K562 (cell line): ENCODE measurements around the gene ELMOD2. TPM values are rescaled to one million over a fixed set of nuclear protein-coding genes. Genes with fewer than 3 reads are reported as not detected.
"Not testable (repeated sequence)": the region's sequence is repeated elsewhere in the genome, so short reads cannot be mapped to it uniquely, and the experiment has no call there.

Experiments
- ATAC-seq: fragments of 200-7000 bp; cut with Tn5 transposase; 3 replicates; pipeline ENCODE4 v1.9.1; 2020; ENCODE audit warnings: moderate library complexity
- BruUV-seq: library from RNA; stranded (reverse); fragments of 400-500 nt; replicated peaks from 2 replicates; lab custom pipeline; 2021; lab: Mats Ljungman, UMichigan
- CTCF ChIA-PET: fragments of 300-600 bp; formaldehyde crosslinking; extraction: SDS; loops from one replicate; lab custom pipeline; 2021; ENCODE audit warnings: low intra/inter-chr PET ratio; lab: Yijun Ruan, JAX
- POLR2A ChIA-PET: fragments of 300-600, 350-650 bp; sonication (Branson Sonifier 250); formaldehyde crosslinking; extraction: SDS; loops from one replicate; lab custom pipeline; 2021; ENCODE audit warnings: antibody characterized with exemption, inconsistent platforms; lab: Yijun Ruan, JAX
- DNase-seq, 4 experiments: peaks; one replicate each; pipeline versions ENCODE4 v3.0.0 to v3.0.0-alpha.2; 2011 to 2018; ENCODE audit warnings: low spot score in 3 of 4, mixed read lengths in 3 of 4; ENCODE audit errors: extremely low read depth in 1 of 4
- FAIRE-seq: peaks from 2 replicates; lab custom pipeline; 2011; peaks lifted over from hg19 to GRCh38; lab: Jason Lieb, UNC
- H2AFZ ChIP-seq: 2 replicates; pipeline ENCODE4 v1.6.0; 2011; ENCODE audit warnings: low read depth, low read length, control low read depth, inconsistent platforms
- H3K27ac ChIP-seq: fragments of 200-600 bp; 3 replicates; pipeline ENCODE4 v1.8.0; 2011; ENCODE audit warnings: low read depth, mild to moderate bottlenecking, control low read depth, inconsistent platforms, low read length, moderate library complexity, mixed read lengths; ENCODE audit errors: extremely low read depth
- H3K27me3 ChIP-seq, 2 experiments: fragments of 300-600 bp in 1 of 2; 2 replicates in 1 of 2; 3 replicates in 1 of 2; pipeline versions ENCODE4 v1.6.0 to v1.8.0; 2011; ENCODE audit warnings: inconsistent platforms in 2 of 2, low read length in 2 of 2, mild to moderate bottlenecking in 1 of 2, mixed read lengths in 1 of 2, moderate library complexity in 1 of 2; ENCODE audit not compliant: control insufficient read depth in 2 of 2, insufficient read depth in 2 of 2
- H3K36me3 ChIP-seq: fragments of 300-600 bp; 3 replicates; pipeline ENCODE4 v1.8.0; 2011; ENCODE audit warnings: mild to moderate bottlenecking, low read length, inconsistent platforms; ENCODE audit not compliant: control insufficient read depth, insufficient read depth
- H3K4me1 ChIP-seq, 2 experiments: fragments of 200-600 bp in 1 of 2; replicated peaks in 1 of 2; 2 replicates in 1 of 2; 3 replicates in 1 of 2; pipeline versions ENCODE4 v1.5.1 to v1.8.0; 2011; ENCODE audit warnings: inconsistent platforms in 2 of 2, low read length in 2 of 2, mild to moderate bottlenecking in 1 of 2, mixed read lengths in 1 of 2, moderate library complexity in 1 of 2; ENCODE audit not compliant: control insufficient read depth in 2 of 2, insufficient read depth in 2 of 2
- H3K4me2 ChIP-seq: 2 replicates; pipeline ENCODE4 v1.6.1; 2011; ENCODE audit warnings: low read length, control low read depth, inconsistent platforms, mixed read lengths; ENCODE audit not compliant: insufficient read depth
- H3K4me3 ChIP-seq: fragments of 200-600 bp; sonication (generic), shearing (Covaris generic); 2 replicates; pipeline ENCODE4 v1.5.1; 2016; ENCODE audit warnings: control low read depth, inconsistent platforms
- H3K79me2 ChIP-seq: fragments of 200-600 bp; 3 replicates; pipeline ENCODE4 v1.8.0; 2011; ENCODE audit warnings: low read length, inconsistent platforms; ENCODE audit not compliant: control insufficient read depth, insufficient read depth
- H3K9ac ChIP-seq, 2 experiments: 2 replicates each; pipeline versions ENCODE4 v1.6.0 to v1.6.1; 2011; ENCODE audit warnings: low read depth in 2 of 2, low read length in 2 of 2, control low read depth in 1 of 2, inconsistent platforms in 1 of 2, mild to moderate bottlenecking in 1 of 2, mixed read lengths in 1 of 2; ENCODE audit not compliant: insufficient read depth in 1 of 2
- H3K9me1 ChIP-seq: one replicate; pipeline ENCODE4 v1.6.0; 2011; ENCODE audit warnings: inconsistent platforms, mild to moderate bottlenecking, low read length, moderate library complexity; ENCODE audit not compliant: control insufficient read depth, insufficient read depth
- H3K9me3 ChIP-seq: replicated peaks from 2 replicates; pipeline ENCODE4 v1.5.1; 2011; ENCODE audit warnings: low read depth, low read length, inconsistent platforms; ENCODE audit not compliant: control insufficient read depth, insufficient read depth
- H4K20me1 ChIP-seq: replicated peaks from 2 replicates; pipeline ENCODE4 v1.6.1; 2011; ENCODE audit warnings: low read length, inconsistent platforms, mixed read lengths; ENCODE audit not compliant: control insufficient read depth, insufficient read depth
- CEBPB ChIP-seq: fragments of 450-650 bp; IDR thresholded peaks from 2 replicates; pipeline ENCODE4 v1.6.1; 2016; ENCODE audit warnings: missing genetic modification characterization, missing compliant biosample characterization
- CEBPG ChIP-seq, 3 experiments: fragments of 200-800 bp in 1 of 3; sonication (Bioruptor generic) in 1 of 3; sonication (generic) in 1 of 3; formaldehyde crosslinking in 1 of 3; IDR thresholded peaks in 2 of 3; conservative IDR thresholded peaks in 1 of 3; 2 replicates each; pipeline versions ENCODE4 v1.6.1 to v1.8.0; 2016 to 2022; ENCODE audit warnings: missing compliant biosample characterization in 2 of 3, missing genetic modification characterization in 2 of 3, mild to moderate bottlenecking in 1 of 3, missing genetic modification reagents in 1 of 3
- CHD1 ChIP-seq: fragments of 200-600 bp; sonication (generic); IDR thresholded peaks from one replicate; pipeline ENCODE4 v1.6.1; 2012; ENCODE audit warnings: mild to moderate bottlenecking, moderate library complexity, low read length, inconsistent platforms
- ZNF146 ChIP-seq: IDR thresholded peaks from one replicate; pipeline ENCODE4 v1.6.1; 2018; ENCODE audit warnings: missing compliant biosample characterization; ENCODE audit not compliant: unreplicated experiment
- WGBS: fragments of 100-300 bp; shearing (Covaris generic); methylation state at CpG from one replicate; pipeline ENCODE4 v1.1.6; 2016; ENCODE audit warnings: low coverage, mixed read lengths; ENCODE audit not compliant: insufficient coverage; ENCODE audit errors: missing lambda C conversion rate; 5-methylcytosine and 5-hydroxymethylcytosine counted together
- in situ Hi-C: fragments of 300-500 bp; cut with MboI; formaldehyde crosslinking; loops from 4 replicates; pipeline ENCODE4 v1.15.0; 2018; ENCODE audit warnings: inconsistent platforms, mixed read lengths
- intact Hi-C: fragments of 100-400 bp; cut with micrococcal nuclease; formaldehyde crosslinking; loops from 2 replicates; pipeline ENCODE4 v1.14.2; 2022
- polyA plus RNA-seq, 8 experiments: library from polyadenylated mRNA; depleted of rRNA in 4 of 8; stranded (reverse) in 5 of 8; unstranded in 3 of 8; fragments of >200 nt; fragmentation: Nextera tagmentation in 2 of 8; fragmentation: Illumina TruSeq in 1 of 8; extraction: Ambion mirVana in 2 of 8; extraction: Trizol in 1 of 8; gene quantifications; 2 replicates each; pipeline versions ENCODE4 v1.2.1 to v1.2.3, GENCODE V29; 2011 to 2014; ENCODE audit warnings: inconsistent platforms in 1 of 8, missing spikeins in 1 of 8
- total RNA-seq, 7 experiments: library from RNA; depleted of rRNA in 6 of 7; stranded (reverse); fragments of >200 nt in 6 of 7; fragmentation: Illumina TruSeq in 2 of 7; extraction: Trizol in 2 of 7; gene quantifications; 2 replicates each; pipeline versions ENCODE4 v1.2.1 to v1.2.3, GENCODE V29; 2011 to 2021; ENCODE audit warnings: low replicate concordance in 1 of 7

The ELMOD2 gene
- total and polyA plus RNA-seq, 9 of the 15 experiments (the other 6 are each of a cell fraction or from before 2014, with no cell fraction given): 11.0 to 23.3 (median 14.3) TPM

DNA sequence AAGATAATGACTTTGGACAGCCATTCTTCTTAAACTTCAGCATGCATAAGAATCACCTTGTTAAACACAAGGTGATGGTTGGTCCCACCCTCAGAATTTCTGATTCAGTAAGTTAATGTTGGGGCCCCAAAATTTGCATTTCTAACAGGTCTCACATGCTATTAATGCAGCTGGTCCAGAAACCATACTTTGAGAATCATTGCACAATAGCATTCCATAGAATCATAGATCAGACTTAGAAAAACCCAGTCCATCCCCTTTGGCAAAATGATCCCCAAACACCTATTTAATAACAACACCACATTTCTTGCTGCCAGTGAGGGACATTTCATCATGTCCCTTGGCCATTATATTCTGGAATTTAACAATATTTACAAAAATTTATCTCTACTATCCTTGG lies 19.7 kb upstream of the ELMOD2 start:
- Histone ChIP-seq H3K27me3 (peaks cover 5 to 19% of the 10 kb centered on the region in 2 experiments; a peak in 3 of 5 replicates), H4K20me1 (no peaks in the 10 kb centered on the region), H3K36me3 (no peaks in the 10 kb centered on the region), H3K4me2 (no peak overlapping the region), H3K9me3 (no peaks in the 10 kb centered on the region), H3K4me1 (no peaks in the 10 kb centered on the region; a peak in 1 of 5 replicates), H3K79me2 (no peaks in the 10 kb centered on the region), H3K9ac (no peak overlapping the region), H3K27ac (no peak overlapping the region), H3K4me3 (no peak overlapping the region), H2AFZ (no peak overlapping the region), H3K9me1 (no peaks in the 10 kb centered on the region)
- POLR2A ChIA-PET: no interaction called here
- intact Hi-C loops (no loop called here), in situ Hi-C loops (no loop called here)
- no TSS peak for BruUV-seq
- DNase-seq (no peak), ATAC-seq (no peak), FAIRE-seq (no peak)
- TF ChIP-seq CEBPG (CRISPR knock-in tag; IDR thresholded peaks at IDR 0.05) (no peak), CEBPG (tag; conservative IDR thresholded peaks at IDR 0.05 in 1 of 2, IDR thresholded peaks at IDR 0.05 in 1 of 2) (peak in 1 of 2 experiments; percentile 47; a peak in 1 of 4 replicates), CEBPB (tag) (peak; percentile 35; the same call in 1 of the 2 replicates), CHD1 (no peak)
- CTCF ChIA-PET: no interaction called here

GRCh38 chr4:140513765-140514164 lies 10.2 kb upstream of the ELMOD2 start:
- in situ Hi-C loops, H3K36me3 ChIP-seq, BruUV-seq, DNase-seq, H3K9me3 ChIP-seq: not testable (repeated sequence)
- TF ChIP-seq ZNF146: peak; percentile 58
- TF ChIP-seq, all 486 proteins: peak for 1; not testable (repeated sequence) for 485
- ATAC-seq, FAIRE-seq, intact Hi-C loops, CTCF ChIA-PET, H3K79me2 ChIP-seq, H3K9me1 ChIP-seq, H3K4me1 ChIP-seq, POLR2A ChIA-PET, H3K27ac ChIP-seq, H3K27me3 ChIP-seq, H3K4me2 ChIP-seq, H3K9ac ChIP-seq, H4K20me1 ChIP-seq, H3K4me3 ChIP-seq, H2AFZ ChIP-seq: not testable (repeated sequence)
- 4% methylated on average over 3 of the region's 5 CpGs for WGBS
